IPS-18c (cell line): ENCODE measurements around the gene ADGRD2.
A peak's percentile ranks its signal among the peaks of the same experiment; 100 is the strongest.
"Not testable (repeated sequence)": the region's sequence is repeated elsewhere in the genome, so short reads cannot be mapped to it uniquely, and the experiment has no call there.

ENCODE experiments used
- H3K4me3 ChIP-seq: 2 replicates; pipeline ENCODE4 v1.7.0; 2013; ENCODE audit warnings: low read depth, mild to moderate bottlenecking, low read length, moderate library complexity; ENCODE audit not compliant: insufficient read depth
- H3K9me3 ChIP-seq: one replicate; pipeline ENCODE4 v1.6.1; 2013; ENCODE audit warnings: mild to moderate bottlenecking, low read length, moderate library complexity; ENCODE audit not compliant: control insufficient read depth, insufficient read depth

The ADGRD2 gene

GRCh38 chr9:124450241-124450924 lies at the start of gene ADGRD2:
ADGRD2 (plus strand) TSS chr9:124450451; CDS start chr9:124451667, 1,216 bp downstream.
- H3K9me3 ChIP-seq, result peaks cover 4% of the 10 kb centered on the region
- peak within 1 kb of the TSS; percentile 60 for H3K4me3 ChIP-seq

GRCh38 chr9:124403246-124403645 lies 47.0 kb upstream of the ADGRD2 start:
- H3K9me3 ChIP-seq, result no peaks in the 10 kb centered on the region
- H3K4me3 ChIP-seq, result no peak overlapping the region

DNA sequence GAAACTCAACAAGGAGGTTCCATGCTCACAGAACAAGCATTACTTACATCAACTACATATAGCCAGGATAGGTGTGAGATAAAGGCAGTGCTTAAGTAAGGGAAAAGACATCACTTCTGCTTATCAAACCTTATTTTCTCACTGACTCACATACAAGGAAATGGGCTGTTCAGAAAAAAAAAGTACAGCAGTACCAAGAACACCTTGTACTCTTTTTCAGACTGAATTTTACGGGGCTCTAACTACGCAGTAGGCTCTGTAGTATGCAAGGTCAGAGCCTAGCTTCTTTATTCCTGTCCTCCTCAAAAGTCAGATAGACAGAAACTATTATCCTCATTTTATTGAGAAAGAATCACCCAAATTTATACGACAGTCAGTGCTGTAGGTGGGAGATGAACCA lies 40.8 kb upstream of the ADGRD2 start:
- H3K4me3 ChIP-seq, result no peak overlapping the region
- no peaks in the 10 kb centered on the region for H3K9me3 ChIP-seq

- H3K9me3 ChIP-seq, result no peaks in the 10 kb centered on the region
- no peak overlapping the region for H3K4me3 ChIP-seq
Measured at GRCh38 chr9:124410321-124410913, 39.8 kb upstream of the ADGRD2 start.

DNA sequence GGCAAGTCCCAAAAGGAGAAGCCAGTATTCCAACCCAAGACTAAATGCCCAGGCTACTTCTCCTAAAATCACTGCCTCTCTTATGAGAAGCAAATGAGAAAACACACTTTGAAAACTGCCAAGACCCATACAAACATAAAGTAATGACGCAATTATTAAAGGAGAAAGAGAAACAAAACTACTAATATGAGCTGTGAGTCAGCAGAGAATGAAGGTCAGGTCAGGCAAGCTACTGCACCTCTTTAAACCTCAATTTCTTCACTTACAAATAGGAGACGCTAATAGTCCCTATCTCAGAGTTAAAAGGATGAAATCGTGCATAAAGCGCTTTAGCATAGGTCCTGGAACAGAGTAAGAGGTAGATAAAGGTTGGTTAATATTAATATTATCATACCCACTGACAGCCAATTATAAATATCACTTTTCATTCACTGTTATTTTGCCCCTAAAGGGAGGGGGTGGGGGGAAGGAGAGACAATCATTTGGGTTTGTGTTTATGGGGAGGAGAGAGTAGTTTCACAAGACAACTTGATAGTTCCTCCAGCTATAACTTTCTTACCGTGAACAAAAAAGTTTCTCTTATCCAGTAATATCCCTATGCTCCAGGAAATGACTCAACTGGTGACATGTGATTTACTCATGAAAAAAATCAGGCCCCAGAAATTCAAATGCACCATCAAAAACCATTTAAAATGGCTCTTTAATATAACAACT lies 38.6 kb upstream of the ADGRD2 start:
- Histone ChIP-seq H3K9me3 (no peaks in the 10 kb centered on the region), H3K4me3 (no peak overlapping the region)

DNA sequence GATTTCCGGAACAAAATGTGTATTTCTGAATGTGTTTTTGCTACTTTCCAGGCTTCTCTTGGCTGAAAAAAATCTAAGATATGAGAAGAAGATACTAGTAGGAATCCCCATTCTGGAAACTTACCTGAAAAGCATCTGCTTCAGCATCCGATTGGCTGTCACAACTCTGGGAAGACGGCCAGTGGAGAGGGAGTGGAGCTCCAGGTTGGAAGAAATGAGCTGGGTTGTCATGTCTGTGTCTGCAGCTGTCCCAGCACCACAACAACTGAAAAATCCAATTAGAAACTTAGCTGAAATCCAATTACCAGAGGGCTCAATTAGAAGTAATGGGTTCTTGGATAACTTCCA lies 38.0 kb upstream of the ADGRD2 start:
- Histone ChIP-seq H3K4me3 (no peak overlapping the region), H3K9me3 (no peaks in the 10 kb centered on the region)

GRCh38 chr9:124414612-124415011 lies 35.6 kb upstream of the ADGRD2 start:
- H3K4me3 ChIP-seq, result peak overlapping the region; percentile 86
- H3K9me3 ChIP-seq, result no peaks in the 10 kb centered on the region

GRCh38 chr9:124415102-124415851 lies 35.0 kb upstream of the ADGRD2 start, which contains the start of gene PSMB7:
PSMB7 (minus strand) TSS chr9:124415442; CDS start chr9:124415425, 17 bp downstream.
- peak within 1 kb of the TSS; percentile 86 for H3K4me3 ChIP-seq
- H3K9me3 ChIP-seq, result no peaks in the 10 kb centered on the region

DNA sequence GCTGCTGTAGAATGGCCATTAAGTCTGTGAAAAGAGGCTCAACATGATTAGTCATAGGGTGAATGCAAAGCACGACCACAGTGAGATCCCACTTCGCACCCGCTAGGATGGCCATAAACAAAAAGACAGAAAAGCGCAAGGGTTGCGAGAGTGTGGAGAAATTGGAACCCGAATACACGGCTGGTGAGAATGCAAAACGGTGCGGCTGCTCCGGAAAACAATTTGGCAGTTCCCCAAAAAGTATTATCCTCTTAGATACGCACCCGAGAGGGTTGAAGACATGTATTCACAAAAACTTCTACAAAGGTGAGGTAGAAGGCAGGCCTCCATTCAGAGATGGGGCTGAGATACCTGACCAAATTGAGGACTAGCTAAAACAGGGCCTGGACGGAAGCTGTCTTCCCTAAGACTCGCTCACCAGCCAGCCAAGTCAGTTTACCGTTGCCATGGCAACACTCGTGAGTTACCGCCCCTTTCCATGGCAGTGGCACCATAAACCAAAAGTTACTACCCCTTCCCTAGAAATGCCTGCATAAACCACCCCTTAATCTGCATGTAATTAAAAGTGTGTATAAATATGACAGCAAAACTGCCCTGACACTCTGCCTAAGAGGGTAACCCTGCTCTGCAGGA lies 34.3 kb upstream of the ADGRD2 start:
- Histone ChIP-seq H3K9me3 (no peaks in the 10 kb centered on the region), H3K4me3 (no peak overlapping the region)

DNA sequence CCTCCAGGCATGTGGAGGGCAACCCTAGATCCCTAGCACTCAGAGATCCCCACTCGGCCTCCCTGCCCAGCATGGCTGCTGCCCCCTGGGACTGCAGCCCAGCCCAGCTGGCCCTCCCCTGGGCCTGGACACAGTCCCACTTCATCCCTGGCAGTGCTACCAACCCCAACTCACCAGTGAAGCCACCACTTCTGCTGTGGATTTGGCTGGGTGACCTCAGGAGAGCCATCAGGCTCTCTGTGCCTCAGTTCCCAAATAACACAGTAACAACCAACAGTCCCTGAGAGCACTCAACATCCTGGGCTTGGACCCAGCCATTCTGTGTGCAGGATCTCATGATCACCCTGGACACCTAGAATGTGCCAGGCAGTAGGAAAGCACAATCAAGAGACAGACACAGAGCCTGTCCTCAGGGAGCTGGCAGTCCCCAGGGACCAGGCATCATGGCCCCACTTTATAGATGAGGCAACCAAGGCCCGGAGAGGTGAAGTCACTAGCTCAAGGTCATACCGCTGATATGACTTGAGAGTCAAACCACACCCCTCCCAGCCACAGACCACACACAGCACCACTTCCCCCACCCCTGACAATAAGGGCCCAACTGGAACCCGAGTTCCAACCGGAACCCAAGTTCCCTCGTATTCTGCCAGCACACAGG lies 30.3 kb upstream of the ADGRD2 start:
- no peak overlapping the region for H3K4me3 ChIP-seq

GRCh38 chr9:124420991-124421543 lies 29.2 kb upstream of the ADGRD2 start:
- H3K4me3 ChIP-seq, result no peak overlapping the region

More for the DNA sequence above, 30.3 kb upstream of the ADGRD2 start:
- H3K9me3 ChIP-seq, result no peaks in the 10 kb centered on the region

DNA sequence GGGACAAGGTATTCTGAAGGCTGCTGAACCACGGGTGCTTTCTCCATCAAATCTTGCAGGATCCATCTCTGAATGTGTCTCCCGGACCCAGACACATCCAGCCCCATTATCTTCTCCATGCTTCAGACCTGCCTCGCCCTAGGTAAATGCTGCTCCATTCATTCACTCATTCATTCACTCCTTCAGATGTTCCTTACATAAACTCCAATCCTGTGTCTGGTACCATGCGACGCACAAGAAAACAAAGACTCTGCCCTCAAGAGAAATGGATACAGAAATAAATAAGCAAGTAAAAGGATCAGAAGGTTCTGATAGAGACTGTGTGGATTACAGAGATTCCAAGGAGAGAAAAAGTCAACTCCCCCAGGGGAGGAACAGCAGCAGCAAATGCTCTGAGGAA lies 27.1 kb upstream of the ADGRD2 start:
- no peak overlapping the region for H3K4me3 ChIP-seq
- no peaks in the 10 kb centered on the region for H3K9me3 ChIP-seq

More at GRCh38 chr9:124420991-124421543, 29.2 kb upstream of the ADGRD2 start:
- no peaks in the 10 kb centered on the region for H3K9me3 ChIP-seq

DNA sequence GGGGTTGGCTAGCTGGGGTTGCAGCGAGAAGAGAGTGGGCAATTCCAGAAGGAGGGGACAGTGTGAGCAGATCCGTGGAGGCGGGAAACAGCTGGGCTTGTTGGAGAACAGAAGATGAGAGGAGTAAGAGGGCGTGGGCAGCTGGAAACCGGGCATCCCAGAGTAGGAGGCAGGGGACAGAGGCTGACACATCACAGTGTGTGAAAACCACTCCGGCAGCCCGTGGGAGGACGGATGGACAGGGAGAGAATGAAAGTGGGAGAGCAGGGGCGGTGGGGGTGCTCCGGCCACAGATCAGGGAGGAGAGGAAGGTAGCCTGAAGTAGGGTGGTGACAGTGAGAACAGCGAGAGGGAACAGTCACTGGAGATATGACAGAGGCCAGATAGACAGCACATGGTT lies 26.7 kb upstream of the ADGRD2 start:
- no peak overlapping the region for H3K4me3 ChIP-seq
- no peaks in the 10 kb centered on the region for H3K9me3 ChIP-seq

DNA sequence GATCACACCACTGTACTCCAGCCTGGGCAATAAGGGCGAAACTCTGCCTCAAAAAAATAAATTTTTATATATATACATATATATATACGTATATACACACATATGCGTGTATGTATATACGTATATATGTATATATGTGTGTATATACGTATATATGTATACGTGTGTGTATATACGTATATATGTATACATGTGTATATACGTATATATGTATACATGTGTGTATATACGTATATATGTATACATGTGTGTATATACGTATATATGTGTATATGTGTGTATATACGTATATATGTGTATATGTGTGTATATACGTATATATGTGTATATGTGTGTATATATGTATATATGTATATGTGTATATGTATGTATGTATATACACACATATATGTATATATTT lies 24.5 kb upstream of the ADGRD2 start:
- not testable (repeated sequence) for H3K4me3 ChIP-seq, H3K9me3 ChIP-seq

- no peaks in the 10 kb centered on the region for H3K9me3 ChIP-seq
- H3K4me3 ChIP-seq, result no peak overlapping the region
Measured at GRCh38 chr9:124426361-124426760, 23.9 kb upstream of the ADGRD2 start.

GRCh38 chr9:124427281-124427680 lies 23.0 kb upstream of the ADGRD2 start:
- H3K4me3 ChIP-seq, result no peak overlapping the region
- no peaks in the 10 kb centered on the region for H3K9me3 ChIP-seq
